Dedifferentiated amniotic fluid mesenchymal stem cell (primary cell): ENCODE measurements around the gene DNAJC5.
"Not testable (repeated sequence)": the region's sequence is repeated elsewhere in the genome, so short reads cannot be mapped to it uniquely, and the experiment has no call there.

ENCODE experiments used
- DNase-seq: peaks from one replicate; pipeline ENCODE4 v3.0.0-alpha.2; 2016; ENCODE audit errors: extremely low spot score

Gene DNAJC5

GRCh38 chr20:63908008-63908682 lies 13.2 kb downstream of the DNAJC5 start:
- no peak for DNase-seq

- DNase-seq: no peak
Measured at GRCh38 chr20:63911176-63911575, 16.2 kb downstream of the DNAJC5 start.

GRCh38 chr20:63913768-63914167 lies 18.8 kb downstream of the DNAJC5 start:
- DNase-seq: no peak

- DNase-seq: no peak
Measured at GRCh38 chr20:63915471-63915870, 20.5 kb downstream of the DNAJC5 start.

- DNase-seq: not testable (repeated sequence)
Measured at GRCh38 chr20:63916371-63916939, 21.5 kb downstream of the DNAJC5 start.

- no peak for DNase-seq
Measured at GRCh38 chr20:63917811-63918210, 22.9 kb downstream of the DNAJC5 start.

GRCh38 chr20:63919130-63919529 lies 24.2 kb downstream of the DNAJC5 start:
- no peak for DNase-seq

- DNase-seq: no peak
Measured at GRCh38 chr20:63920226-63920625, 25.3 kb downstream of the DNAJC5 start.

GRCh38 chr20:63923651-63924050 lies 28.7 kb downstream of the DNAJC5 start:
- DNase-seq: no peak

- no peak for DNase-seq
Measured at GRCh38 chr20:63924241-63924640, 29.3 kb downstream of the DNAJC5 start.

- no peak for DNase-seq
Measured at GRCh38 chr20:63926298-63926697, 31.4 kb downstream of the DNAJC5 start.

GRCh38 chr20:63929071-63929470 lies 34.1 kb downstream of the DNAJC5 start:
- DNase-seq: no peak

GRCh38 chr20:63929473-63929883 lies 34.6 kb downstream of the DNAJC5 start:
- DNase-seq: not testable (repeated sequence)

- no peak for DNase-seq
Measured at GRCh38 chr20:63930971-63931553, 36.1 kb downstream of the DNAJC5 start.

GRCh38 chr20:63931735-63932134 lies 36.8 kb downstream of the DNAJC5 start:
- DNase-seq: no peak

- DNase-seq: no peak
Measured at GRCh38 chr20:63932606-63933160, 37.8 kb downstream of the DNAJC5 start.

- DNase-seq: no peak
Measured at GRCh38 chr20:63933646-63934045, 38.7 kb downstream of the DNAJC5 start.

- DNase-seq: no peak
Measured at GRCh38 chr20:63934271-63935068, 39.5 kb downstream of the DNAJC5 start.

- DNase-seq: no peak
Measured at GRCh38 chr20:63935447-63935846, 40.5 kb downstream of the DNAJC5 start.

- DNase-seq: no peak
Measured at GRCh38 chr20:63937596-63937995, 42.7 kb downstream of the DNAJC5 start.

GRCh38 chr20:63939061-63939935 lies 44.4 kb downstream of the DNAJC5 start:
- DNase-seq: no peak
